Transverse colon (tissue), 4 donors: Measurements from ENCODE around the gene DND1. TPM values are rescaled to one million over a fixed set of nuclear protein-coding genes. Genes with fewer than 3 reads are reported as not detected.

Source experiments
- DNase-seq: peaks from one replicate; pipeline ENCODE4 v3.0.0-alpha.2; 2019
- H3K27ac ChIP-seq, 4 donors: fragments of 200-600 bp; sonication (generic); 2 replicates each; pipeline ENCODE4 v1.5.1; 2016 to 2018; ENCODE audit warnings: inconsistent platforms in 4 of 4
- H3K27me3 ChIP-seq: fragments of 200-600 bp; sonication (generic); 2 replicates; pipeline ENCODE4 v1.5.1; 2017; ENCODE audit warnings: inconsistent platforms
- H3K36me3 ChIP-seq, 4 donors: fragments of 200-600 bp; sonication (generic); 2 replicates each; pipeline ENCODE4 v1.5.1; 2017 to 2019; ENCODE audit warnings: inconsistent platforms in 4 of 4
- H3K4me1 ChIP-seq, 4 donors: fragments of 200-600 bp; sonication (generic); 2 replicates each; pipeline ENCODE4 v1.5.1; 2017 to 2020; ENCODE audit warnings: inconsistent platforms in 4 of 4
- H3K4me3 ChIP-seq, 4 donors: fragments of 200-600 bp; sonication (generic); 1 replicate in 1 of 4; 2 replicates in 3 of 4; pipeline versions ENCODE4 v1.5.1 to v1.6.1; 2017 to 2019; ENCODE audit warnings: inconsistent platforms in 4 of 4
- H3K9me3 ChIP-seq, 2 donors: fragments of 200-600 bp; sonication (generic); 2 replicates each; pipeline ENCODE4 v1.5.1; 2017 to 2019; ENCODE audit warnings: inconsistent platforms in 2 of 2
- EP300 ChIP-seq: sonication (generic); formaldehyde crosslinking; IDR thresholded peaks from one replicate; pipeline ENCODE4 v1.6.1; 2017; ENCODE audit warnings: antibody characterized with exemption, low read depth
- POLR2A ChIP-seq: fragments of 450-650 bp; IDR thresholded peaks from one replicate; pipeline ENCODE4 v1.6.1; 2016; ENCODE audit warnings: antibody characterized with exemption, mild to moderate bottlenecking, moderate library complexity
- POLR2AphosphoS5 ChIP-seq, 3 donors: sonication (generic); formaldehyde crosslinking; IDR thresholded peaks; one replicate each; pipeline ENCODE4 v1.6.1; 2016; ENCODE audit warnings: antibody characterized with exemption in 3 of 3
- WGBS, 2 donors: methylation state at CpG; one replicate each; pipeline ENCODE4 v1.1.5; 2018; ENCODE audit warnings: low coverage in 1 of 2; 5-methylcytosine and 5-hydroxymethylcytosine counted together
- in situ Hi-C, 4 donors: fragments of 200-750 bp; cut with MboI; loops; one replicate each; pipeline versions ENCODE4 v1.15.0 to v1.15.1; 2017; ENCODE audit warnings: low sequenced_read_pairs in 3 of 4, low pct_ligation_motif_present in 1 of 4, low pct_unique_long_range_greater_than_20kb in 1 of 4
- intact Hi-C: fragments of 100-400 bp; cut with DNase I; formaldehyde crosslinking; loops from one replicate; pipeline ENCODE4 v1.15.1; 2023; ENCODE audit warnings: low total_unique reads
- total RNA-seq, 4 donors: library from RNA; depleted of rRNA; stranded (reverse); fragments of >200 nt; gene quantifications; one replicate each; pipeline ENCODE4 v1.1.0, GENCODE V29; 2016
- TF ChIP-seq, protein P1 (sequence below), 5 experiments: fragments of 200-600 bp in 3 of 5; fragments of 450-650 bp in 2 of 5; sonication (generic) in 3 of 5; IDR thresholded peaks; 1 replicate in 2 of 5; 2 replicates in 3 of 5; pipeline ENCODE4 v1.5.1; 2016 to 2017; ENCODE audit warnings: antibody characterized with exemption in 5 of 5, inconsistent platforms in 3 of 5, mild to moderate bottlenecking in 2 of 5, moderate library complexity in 1 of 5

DND1 gene
- total RNA-seq, 4 donors from 2014 or later = 0.40 to 4.9 (median 2.3) TPM

DNA sequence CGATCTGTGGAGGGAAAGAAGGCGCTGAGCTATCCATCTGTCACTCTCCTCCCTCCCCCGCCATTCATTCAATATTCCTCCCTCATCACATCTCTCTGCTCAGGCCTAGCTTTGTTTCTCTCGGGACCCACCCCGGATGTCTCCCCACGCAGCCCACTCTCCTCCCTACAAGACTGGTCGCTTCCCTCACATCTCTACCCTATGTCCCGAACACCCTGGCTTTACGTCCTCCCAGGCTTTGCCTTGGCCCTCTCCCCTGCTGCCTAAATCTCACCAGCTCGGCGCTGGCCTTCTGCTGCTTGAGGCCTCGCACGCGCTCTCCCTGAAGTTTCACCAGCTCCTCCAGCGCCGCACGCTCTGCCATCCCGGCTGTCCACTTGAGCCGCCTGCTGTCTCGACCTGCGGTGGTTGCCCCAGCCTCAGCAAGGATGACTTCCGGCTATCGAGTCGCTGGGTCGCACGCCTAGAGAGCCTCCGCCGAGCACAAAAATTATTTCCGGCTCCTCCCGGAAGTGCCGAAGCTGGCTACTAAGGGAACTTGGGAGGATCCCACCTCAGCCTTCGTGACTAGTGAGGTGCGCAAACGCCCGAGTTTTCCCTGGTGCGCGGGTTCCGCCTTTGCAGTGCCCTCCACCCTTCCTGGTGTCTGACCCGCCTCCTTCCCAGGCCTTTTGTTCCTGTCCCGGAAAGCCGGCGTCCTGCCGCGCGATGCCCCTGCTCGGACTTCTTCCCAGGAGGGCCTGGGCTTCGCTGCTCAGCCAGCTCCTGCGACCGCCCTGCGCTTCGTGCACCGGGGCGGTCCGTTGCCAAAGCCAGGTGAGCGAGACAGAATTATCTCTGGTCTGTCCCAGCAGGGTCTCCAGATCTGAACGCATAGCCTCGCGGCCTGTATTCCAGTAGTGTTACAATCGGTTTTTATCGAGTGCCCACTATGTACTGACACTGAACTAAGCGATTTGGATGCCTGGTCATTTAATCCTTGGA lies 17.9 kb upstream of the DND1 start, which contains the start of the genes HARS1 and HARS2:
Gene HARS1, minus strand, starts transcription at position 430 of the 984 bp plus-strand sequence. Its CDS starts 66 bp downstream, at position 364.
Gene HARS2, plus strand, starts transcription at position 515 of the 984 bp plus-strand sequence. Its CDS starts 194 bp downstream, at position 709.
- H3K27me3 ChIP-seq = no peaks in the 10 kb centered on the region
- H3K27ac ChIP-seq = peak within 1 kb of the TSS; percentile 89 to 94 (median 92)
- TF ChIP-seq, protein P1, sequence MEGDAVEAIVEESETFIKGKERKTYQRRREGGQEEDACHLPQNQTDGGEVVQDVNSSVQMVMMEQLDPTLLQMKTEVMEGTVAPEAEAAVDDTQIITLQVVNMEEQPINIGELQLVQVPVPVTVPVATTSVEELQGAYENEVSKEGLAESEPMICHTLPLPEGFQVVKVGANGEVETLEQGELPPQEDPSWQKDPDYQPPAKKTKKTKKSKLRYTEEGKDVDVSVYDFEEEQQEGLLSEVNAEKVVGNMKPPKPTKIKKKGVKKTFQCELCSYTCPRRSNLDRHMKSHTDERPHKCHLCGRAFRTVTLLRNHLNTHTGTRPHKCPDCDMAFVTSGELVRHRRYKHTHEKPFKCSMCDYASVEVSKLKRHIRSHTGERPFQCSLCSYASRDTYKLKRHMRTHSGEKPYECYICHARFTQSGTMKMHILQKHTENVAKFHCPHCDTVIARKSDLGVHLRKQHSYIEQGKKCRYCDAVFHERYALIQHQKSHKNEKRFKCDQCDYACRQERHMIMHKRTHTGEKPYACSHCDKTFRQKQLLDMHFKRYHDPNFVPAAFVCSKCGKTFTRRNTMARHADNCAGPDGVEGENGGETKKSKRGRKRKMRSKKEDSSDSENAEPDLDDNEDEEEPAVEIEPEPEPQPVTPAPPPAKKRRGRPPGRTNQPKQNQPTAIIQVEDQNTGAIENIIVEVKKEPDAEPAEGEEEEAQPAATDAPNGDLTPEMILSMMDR (IDR thresholded peaks at IDR 0.05) = no peak
- TF ChIP-seq POLR2AphosphoS5 (IDR thresholded peaks at IDR 0.05) (peak; percentile 71 to 87 (median 81)), EP300 (no peak), POLR2A (peak; percentile 75)
- H3K4me3 ChIP-seq = peak within 1 kb of the TSS; percentile 64 to 75 (median 70)
- peak; percentile 94 for DNase-seq
- in situ Hi-C loops = loop anchor here in 1 of 4 donors (25.0 kb wide), 1 partner anchor 279 kb away; the partner anchor contains the start of gene ANKHD1
- H3K4me1 ChIP-seq = peaks cover 14 to 30% (median 16%) of the 10 kb centered on the region in 4 donors
- H3K9me3 ChIP-seq = no peaks in the 10 kb centered on the region
- peaks cover 0 to 44% (median 17%) of the 10 kb centered on the region in 4 donors for H3K36me3 ChIP-seq
- intact Hi-C loops = no loop called here
- 0 to 1% methylated on average over 2 to 61 of the region's 61 CpGs for WGBS, 2 donors

- H3K4me3 ChIP-seq = peak overlapping the region; percentile 64 to 75 (median 70)
- H3K36me3 ChIP-seq = peaks cover 0 to 36% (median 13%) of the 10 kb centered on the region in 4 donors
- DNase-seq = peak; percentile 17
- TF ChIP-seq POLR2AphosphoS5 (IDR thresholded peaks at IDR 0.05) = peak in 1 of 3 donors; percentile 14
- TF ChIP-seq, protein P1 (IDR thresholded peaks at IDR 0.05) = no peak
- TF ChIP-seq POLR2A = no peak
- TF ChIP-seq EP300 = no peak
- peak overlapping the region; percentile 89 to 94 (median 92) for H3K27ac ChIP-seq
- no peaks in the 10 kb centered on the region for H3K27me3 ChIP-seq
- in situ Hi-C loops = loop anchor here in 1 of 4 donors (25.0 kb wide), 1 partner anchor 278 kb away; the partner anchor contains the start of gene ANKHD1
- 41 to 76% methylated on average over 4 to 8 of the region's 8 CpGs for WGBS, 2 donors
- H3K9me3 ChIP-seq = no peaks in the 10 kb centered on the region
- H3K4me1 ChIP-seq = peaks cover 14 to 30% (median 16%) of the 10 kb centered on the region in 4 donors
- intact Hi-C loops = no loop called here
Observed at GRCh38 chr5:140690376-140690932, 17.1 kb upstream of the DND1 start.

- Histone ChIP-seq H3K4me3 (no peak overlapping the region), H3K27ac (no peak overlapping the region), H3K9me3 (no peaks in the 10 kb centered on the region), H3K27me3 (no peaks in the 10 kb centered on the region), H3K36me3 (peaks cover 0 to 27% (median 7%) of the 10 kb centered on the region in 4 donors), H3K4me1 (peaks cover 0 to 12% (median 0%) of the 10 kb centered on the region in 4 donors)
- TF ChIP-seq POLR2A (no peak), POLR2AphosphoS5 (IDR thresholded peaks at IDR 0.05) (no peak)
- TF ChIP-seq, protein P1 (IDR thresholded peaks at IDR 0.05) = no peak
- DNase-seq = no peak
- in situ Hi-C loops (loop anchor here in 1 of 4 donors (25.0 kb wide), 1 partner anchor 267 kb away; the partner anchor contains the start of gene ANKHD1), intact Hi-C loops (no loop called here)
- WGBS, 2 donors = 93 to 97% methylated on average over 7 of the region's 7 CpGs
Observed at GRCh38 chr5:140678993-140679392, 5.6 kb upstream of the DND1 start.

- H3K9me3 ChIP-seq = no peaks in the 10 kb centered on the region
- intact Hi-C loops (no loop called here), in situ Hi-C loops (loop anchor here in 1 of 4 donors (25.0 kb wide), 1 partner anchor 266 kb away; the partner anchor contains the start of gene ANKHD1)
- no peak overlapping the region for H3K27ac ChIP-seq
- H3K27me3 ChIP-seq = no peaks in the 10 kb centered on the region
- TF ChIP-seq, protein P1 (IDR thresholded peaks at IDR 0.05) = no peak
- TF ChIP-seq POLR2AphosphoS5 (IDR thresholded peaks at IDR 0.05) (no peak), POLR2A (no peak), EP300 (no peak)
- no peak overlapping the region for H3K4me3 ChIP-seq
- 97 to 100% methylated on average over 1 to 3 of the region's 3 CpGs for WGBS, 2 donors
- H3K36me3 ChIP-seq = peaks cover 0 to 34% (median 7%) of the 10 kb centered on the region in 4 donors
- DNase-seq = no peak
- H3K4me1 ChIP-seq = peaks cover 0 to 12% (median 0%) of the 10 kb centered on the region in 4 donors
Observed at GRCh38 chr5:140677947-140678346, 4.6 kb upstream of the DND1 start.
